ENCODE data around the gene PLEKHA6.

PLEKHA6 gene

GRCh38 chr1:204227996-204228785 is 131.5 kb downstream of the PLEKHA6 start:
- no peak for DNase-seq

GRCh38 chr1:204227351-204227750 is 132.4 kb downstream of the PLEKHA6 start:
- peak; percentile 81 for DNase-seq

DNA sequence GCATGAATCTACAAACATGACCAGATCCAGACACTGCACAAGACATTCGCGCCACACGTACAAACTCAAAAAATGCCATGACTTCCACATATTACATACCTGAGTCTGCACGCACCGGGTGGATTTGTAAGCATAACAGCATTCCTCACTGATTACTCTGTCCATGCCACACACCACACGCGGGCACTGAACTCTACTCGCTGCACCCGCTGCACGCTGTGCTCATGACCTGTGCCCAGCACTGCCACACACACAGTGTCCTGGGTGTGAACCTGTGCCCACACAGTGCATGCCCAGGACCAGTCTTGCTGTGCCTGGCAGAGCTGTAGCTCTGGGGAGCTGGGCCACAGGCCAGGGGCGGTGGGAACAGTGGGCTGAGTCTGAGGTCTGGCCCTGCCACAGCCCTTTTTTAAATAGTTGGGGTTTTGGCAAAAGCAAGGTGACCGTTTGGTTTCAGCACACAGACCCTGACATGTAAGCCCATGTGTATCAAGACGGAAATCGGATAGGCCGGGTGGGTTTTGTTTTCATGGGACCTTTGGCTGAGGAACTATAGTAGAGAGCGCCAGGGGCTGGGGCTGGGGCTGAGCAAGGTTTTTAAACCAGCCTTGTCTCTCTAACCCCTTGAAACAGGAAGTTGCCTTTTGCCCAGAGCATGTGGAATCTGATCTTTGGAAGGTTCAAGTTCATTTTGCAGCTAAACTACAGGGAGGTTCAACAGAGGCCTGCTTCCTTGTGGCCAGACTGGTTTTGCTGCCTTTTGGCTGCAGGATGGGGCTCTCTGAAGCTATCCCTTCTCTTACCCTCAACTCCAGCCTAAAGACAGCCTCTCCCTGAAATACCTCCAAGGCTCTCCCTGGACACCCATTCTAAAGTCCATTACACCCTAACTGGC is 133.6 kb downstream of the PLEKHA6 start:
- DNase-seq, result no peak

DNA sequence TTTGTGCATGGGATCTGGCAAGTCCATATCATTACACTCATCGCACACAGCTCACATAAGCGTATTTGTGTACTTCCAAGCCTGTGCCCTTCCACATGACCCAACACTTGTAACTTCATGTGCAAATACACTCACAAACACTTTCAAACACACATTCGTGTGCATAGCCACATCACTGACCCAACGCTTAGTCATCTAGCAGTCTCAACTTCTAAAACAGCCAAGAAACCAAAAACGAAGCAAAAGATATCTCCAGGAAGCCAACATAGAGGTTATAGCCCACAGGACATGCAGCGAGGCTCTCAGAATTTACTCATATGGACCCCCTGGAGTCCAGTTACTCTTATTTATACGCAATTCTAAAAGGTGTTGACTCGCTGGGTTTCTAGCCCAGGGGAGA is 135.1 kb downstream of the PLEKHA6 start:
- no peak for DNase-seq

- no peak for DNase-seq
These were observed 136.4 kb downstream of the PLEKHA6 start for GRCh38 chr1:204223129-204223860.

- DNase-seq, result no peak
These were observed 137.0 kb downstream of the PLEKHA6 start for GRCh38 chr1:204222764-204223055.

- DNase-seq, result no peak
These were observed 137.5 kb downstream of the PLEKHA6 start for GRCh38 chr1:204222006-204222763.

- no peak for DNase-seq
These were observed 138.5 kb downstream of the PLEKHA6 start for GRCh38 chr1:204221271-204221670.

DNA sequence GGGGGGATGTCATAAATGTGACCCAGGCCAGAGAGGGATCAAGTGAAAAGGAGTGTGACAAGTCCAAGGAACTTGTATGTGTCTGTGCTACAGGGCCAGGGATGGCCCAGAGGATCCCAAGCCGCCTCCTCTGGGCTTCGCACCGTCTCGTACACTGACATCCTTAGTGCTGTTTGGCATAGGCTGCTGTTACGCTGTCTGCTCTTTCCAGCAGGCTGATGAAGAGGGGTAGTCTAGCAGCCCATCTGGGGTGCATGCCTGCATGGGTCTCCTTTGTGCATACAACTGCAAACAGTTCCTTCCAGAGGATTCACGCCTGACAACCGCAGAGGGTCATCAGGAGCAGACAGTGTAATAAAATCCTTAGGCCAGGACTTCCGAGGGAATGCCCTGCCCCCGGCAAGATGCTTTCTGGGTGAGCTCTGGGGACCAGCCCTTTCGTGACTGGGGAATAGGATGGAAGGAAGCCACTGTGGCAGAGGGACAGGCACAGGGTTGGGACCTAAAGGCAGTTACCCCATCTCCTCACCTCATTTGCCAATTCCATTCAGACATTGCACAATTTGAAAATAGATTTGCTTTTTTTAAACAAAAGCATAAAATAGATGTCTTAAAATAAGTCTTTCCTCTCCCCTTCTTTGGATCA is 139.6 kb downstream of the PLEKHA6 start:
- DNase-seq, result no peak

- no peak for DNase-seq
These were observed 141.2 kb downstream of the PLEKHA6 start for GRCh38 chr1:204218552-204218951.

DNA sequence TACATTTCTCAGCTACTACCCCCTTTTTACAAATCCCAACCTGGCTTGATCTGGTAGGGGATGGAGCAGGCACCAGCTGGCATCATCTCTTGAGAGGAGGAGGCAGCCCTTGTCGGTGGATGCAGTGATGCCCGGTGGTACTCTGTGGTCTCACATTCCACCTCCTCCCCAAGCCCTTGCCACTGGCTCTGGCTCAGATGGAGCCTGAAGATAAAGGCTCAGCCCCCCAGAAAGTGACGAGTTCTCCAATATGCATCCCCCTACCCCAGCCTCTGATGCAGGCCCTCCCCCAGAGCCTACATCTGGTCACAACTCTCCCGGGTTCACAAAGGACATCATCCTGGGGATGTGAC is 142.1 kb downstream of the PLEKHA6 start:
- DNase-seq, result no peak

GRCh38 chr1:204216880-204217647 is 142.7 kb downstream of the PLEKHA6 start:
- no peak for DNase-seq

- DNase-seq, result no peak
These were observed 143.5 kb downstream of the PLEKHA6 start for GRCh38 chr1:204216236-204216635.

DNA sequence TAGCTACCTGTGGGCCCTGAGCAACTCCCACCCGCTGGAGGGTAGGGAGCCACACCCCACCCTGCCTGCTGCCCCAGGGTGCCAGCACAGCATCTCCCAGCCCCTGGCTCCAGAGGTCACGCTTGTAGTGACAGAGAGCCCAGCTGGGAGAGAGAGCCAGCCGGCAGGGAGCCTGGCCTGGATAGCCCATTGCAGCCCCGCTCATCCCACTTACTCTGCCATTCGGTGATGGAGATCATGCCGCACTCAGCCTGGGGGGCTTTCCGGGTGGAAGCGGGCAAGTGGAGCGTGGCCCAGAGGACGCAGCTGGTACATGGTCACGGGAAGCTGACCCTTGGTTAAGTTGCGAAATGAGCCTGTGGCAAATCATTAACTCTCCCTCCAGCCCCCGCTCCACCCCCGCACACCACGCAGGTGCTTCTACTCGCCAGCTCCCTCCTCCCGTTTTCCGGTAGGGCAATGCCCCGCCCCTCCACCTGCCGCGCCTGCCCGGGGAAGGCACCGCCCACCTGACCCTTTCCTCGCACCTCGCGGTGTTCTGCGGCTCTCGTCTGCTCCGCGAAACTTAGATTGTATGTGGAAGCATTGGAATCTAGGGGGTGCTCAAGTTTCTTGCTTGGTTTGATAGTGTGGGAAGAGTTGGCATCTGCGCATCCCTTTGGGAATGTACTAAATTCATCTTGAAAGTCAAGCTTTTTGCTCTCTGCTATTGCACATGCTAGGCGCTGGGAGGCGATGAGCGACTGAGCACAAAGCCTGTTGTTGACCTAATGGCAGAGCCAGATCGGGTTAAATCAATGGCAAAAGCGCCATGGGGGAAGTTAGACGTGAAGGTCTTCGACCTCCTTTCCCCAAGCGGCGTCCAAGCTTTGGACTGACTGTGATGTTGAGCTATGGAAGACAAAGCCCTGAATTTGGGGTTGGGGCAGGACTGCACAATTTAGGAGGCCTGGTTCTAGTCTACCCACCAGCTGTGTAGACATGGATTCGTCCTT is 145.8 kb downstream of the PLEKHA6 start, which contains the start of gene GOLT1A:
Gene GOLT1A, minus strand, starts transcription at position 321 of the 995 bp plus-strand sequence. Its CDS starts 82 bp downstream, at position 239.
- DNase-seq, result peak; percentile 67

GRCh38 chr1:204212715-204213114 is 147.0 kb downstream of the PLEKHA6 start:
- DNase-seq, result no peak

DNA sequence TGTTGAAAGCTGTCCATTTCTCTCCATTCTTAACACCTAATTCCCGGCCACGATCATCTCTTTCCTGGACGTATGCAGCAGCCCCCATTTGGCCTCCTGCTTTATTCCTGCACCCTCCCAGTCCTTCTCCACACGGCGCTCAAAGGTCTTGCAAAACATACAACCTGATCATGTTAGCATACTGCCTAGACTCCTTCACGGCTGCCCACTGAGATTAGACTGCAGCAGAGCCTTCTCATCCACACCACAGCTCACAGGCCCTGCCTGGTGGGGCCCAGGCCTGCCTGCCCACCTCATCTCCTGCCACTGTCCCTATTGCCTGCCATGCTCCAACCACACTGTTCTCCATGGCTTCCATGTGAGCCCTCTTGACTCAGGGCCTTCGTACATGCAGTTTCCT is 148.7 kb downstream of the PLEKHA6 start:
- DNase-seq, result no peak

- DNase-seq, result peak; percentile 27
These were observed 152.6 kb downstream of the PLEKHA6 start for GRCh38 chr1:204207136-204207616.

- DNase-seq, result no peak
These were observed 153.6 kb downstream of the PLEKHA6 start for GRCh38 chr1:204206121-204206520.

DNA sequence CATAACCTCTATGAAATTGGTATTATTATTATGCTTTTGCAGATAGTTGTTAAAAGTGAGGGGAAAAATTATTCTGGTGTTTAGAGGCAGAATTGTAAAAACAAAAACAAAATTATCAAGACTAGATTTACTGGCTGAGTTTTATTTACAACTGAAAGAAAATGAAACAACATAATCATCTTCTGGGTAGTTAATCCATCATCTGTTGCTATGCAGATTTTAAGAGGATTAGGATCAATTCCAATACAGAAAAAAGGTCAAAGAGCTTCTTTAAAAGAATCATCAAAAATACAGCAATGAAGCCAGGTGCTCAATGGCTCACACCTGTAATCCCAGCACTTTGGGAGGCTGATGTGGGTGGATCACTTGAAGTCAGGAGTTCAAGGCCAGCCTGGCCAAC is 154.2 kb downstream of the PLEKHA6 start:
- DNase-seq, result no peak

DNA sequence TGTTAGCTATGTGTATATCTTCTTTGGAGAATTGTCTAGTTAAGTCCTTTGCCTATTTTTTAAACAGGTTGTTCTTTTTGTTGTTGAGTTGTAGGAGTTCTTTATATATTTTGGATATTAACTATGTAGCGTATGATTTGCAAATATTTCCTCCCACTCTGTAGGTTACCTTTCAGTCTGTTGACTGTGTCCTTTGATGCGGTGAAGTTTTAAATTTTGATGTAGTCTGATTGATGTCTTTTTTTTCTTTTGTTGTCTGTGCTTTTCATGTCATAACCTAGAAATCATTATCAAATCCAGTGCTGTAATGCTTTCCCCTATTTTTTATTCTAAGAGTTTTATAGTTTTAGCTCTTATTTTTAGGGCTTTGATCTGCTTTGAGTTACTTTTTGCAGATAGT is 154.8 kb downstream of the PLEKHA6 start:
- DNase-seq, result no peak

All from hematopoietic multipotent progenitor cell treated with erythropoietin and hydrocortisone succinate and interleukin-3 and kit ligand, for 8 days (in vitro differentiated cells).